Mucosa of rectum (tissue), 2 donors: Measurements from ENCODE around the gene FBLN2.

Experiments
- H3K27ac ChIP-seq, 2 donors: one replicate each; pipeline ENCODE4 v1.7.0; 2013; ENCODE audit warnings: inconsistent platforms in 2 of 2, low read depth in 2 of 2, low read length in 2 of 2
- H3K27me3 ChIP-seq, 2 donors: one replicate each; pipeline ENCODE4 v1.7.0; 2013; ENCODE audit warnings: low read length in 2 of 2; ENCODE audit not compliant: control insufficient read depth in 2 of 2, insufficient read depth in 2 of 2
- H3K36me3 ChIP-seq, 2 donors: one replicate each; pipeline ENCODE4 v1.7.0; 2013; ENCODE audit warnings: low read length in 2 of 2; ENCODE audit not compliant: control insufficient read depth in 2 of 2, insufficient read depth in 2 of 2
- H3K4me1 ChIP-seq, 2 donors: one replicate each; pipeline ENCODE4 v1.7.0; 2013; ENCODE audit warnings: low read length in 2 of 2, mild to moderate bottlenecking in 1 of 2; ENCODE audit not compliant: control insufficient read depth in 2 of 2, insufficient read depth in 2 of 2
- H3K4me3 ChIP-seq, 2 donors: one replicate each; pipeline ENCODE4 v1.7.0; 2013; ENCODE audit warnings: low read length in 2 of 2
- H3K9ac ChIP-seq, 2 donors: one replicate each; pipeline ENCODE4 v1.7.0; 2013; ENCODE audit warnings: low read length in 2 of 2, low read depth in 1 of 2, mild to moderate bottlenecking in 1 of 2
- H3K9me3 ChIP-seq, 2 donors: one replicate each; pipeline ENCODE4 v1.7.0; 2013; ENCODE audit warnings: low read length in 2 of 2; ENCODE audit not compliant: control insufficient read depth in 2 of 2
- donor health status: healthy.
- donor health status: Normal muscosa, but diverticular disease.

FBLN2 gene

DNA sequence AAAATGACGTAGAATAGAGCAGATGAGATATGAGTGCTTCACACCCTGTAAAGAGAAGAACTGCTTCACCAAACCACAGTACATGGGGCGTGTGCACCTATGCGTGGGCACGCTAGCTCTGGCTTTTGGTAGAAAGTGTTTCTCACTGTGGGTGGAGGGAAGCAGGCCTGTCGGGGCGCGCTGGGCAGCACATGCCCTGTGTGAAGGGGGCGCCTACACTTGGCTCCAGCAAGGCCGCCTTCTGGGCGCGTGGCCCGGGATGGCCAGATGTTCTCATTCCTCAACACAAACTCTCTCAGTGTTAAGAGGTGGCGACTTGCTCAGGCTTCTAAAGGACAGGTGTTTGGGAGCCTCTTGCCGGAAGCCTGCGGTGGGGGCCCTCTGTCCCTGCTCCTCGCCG, 90.0 kb downstream of the FBLN2 start:
- Histone ChIP-seq H3K4me3 (no peak overlapping the region), H3K9me3 (no peaks in the 10 kb centered on the region), H3K36me3 (no peaks in the 10 kb centered on the region), H3K27me3 (no peaks in the 10 kb centered on the region), H3K9ac (no peak overlapping the region), H3K4me1 (no peaks in the 10 kb centered on the region), H3K27ac (no peak overlapping the region)

GRCh38 chr3:13642597-13642996, 93.7 kb downstream of the FBLN2 start:
- H3K9ac ChIP-seq: no peak overlapping the region
- H3K27me3 ChIP-seq: peaks cover 0 to 6% of the 10 kb centered on the region in 2 donors
- no peaks in the 10 kb centered on the region for H3K9me3 ChIP-seq
- H3K4me3 ChIP-seq: no peak overlapping the region
- H3K4me1 ChIP-seq: no peaks in the 10 kb centered on the region
- no peak overlapping the region for H3K27ac ChIP-seq
- no peaks in the 10 kb centered on the region for H3K36me3 ChIP-seq

- H3K4me1 ChIP-seq: peaks cover 0 to 2% of the 10 kb centered on the region in 2 donors
- H3K9ac ChIP-seq: no peak overlapping the region
- no peaks in the 10 kb centered on the region for H3K36me3 ChIP-seq
- peaks cover 3 to 9% of the 10 kb centered on the region in 2 donors for H3K27me3 ChIP-seq
- no peak overlapping the region for H3K27ac ChIP-seq
- no peaks in the 10 kb centered on the region for H3K9me3 ChIP-seq
- no peak overlapping the region for H3K4me3 ChIP-seq
Observed at GRCh38 chr3:13644341-13645117, 95.6 kb downstream of the FBLN2 start.

DNA sequence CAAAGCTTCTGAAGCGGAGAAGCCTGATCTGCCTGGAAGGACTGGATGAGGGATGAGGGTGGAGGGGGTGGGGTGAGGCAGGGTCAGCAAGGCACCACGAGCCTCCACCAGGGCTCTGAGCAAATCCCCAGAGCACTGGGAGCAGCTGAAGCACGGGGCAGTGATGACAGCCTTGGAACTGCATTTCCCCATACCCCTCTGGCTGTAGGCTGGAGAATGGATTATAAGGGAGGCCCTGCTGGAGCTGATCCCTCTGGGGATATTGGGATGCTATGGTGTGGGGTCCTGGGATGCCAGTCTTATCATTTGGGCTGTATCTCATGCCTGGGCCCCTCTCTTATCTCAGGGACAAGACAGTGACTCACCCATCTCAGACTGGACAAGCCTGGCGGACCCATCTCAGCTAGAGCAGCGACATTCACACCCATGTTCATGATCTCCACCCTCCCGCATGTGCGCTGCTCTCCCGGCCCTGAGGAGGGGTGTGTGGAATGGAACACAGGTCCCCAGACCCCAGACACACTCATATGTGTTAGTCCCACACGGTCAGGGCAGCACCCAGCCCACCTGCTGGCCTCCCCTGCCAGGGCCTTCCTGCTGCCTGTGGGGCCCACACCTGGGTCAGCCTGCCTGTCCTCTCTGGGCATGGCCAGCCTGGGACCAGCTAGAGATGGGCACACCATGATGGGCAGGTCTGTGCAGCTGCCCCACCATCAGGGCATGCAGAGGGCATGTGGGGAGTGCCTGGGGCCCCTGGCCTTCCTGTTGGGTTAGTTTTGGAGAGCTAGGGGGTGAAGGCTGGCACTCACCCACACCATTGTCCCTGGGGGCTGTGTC, 97.1 kb downstream of the FBLN2 start:
- Histone ChIP-seq H3K27me3 (peaks cover 3 to 9% of the 10 kb centered on the region in 2 donors), H3K27ac (no peak overlapping the region), H3K4me3 (no peak overlapping the region), H3K9me3 (no peaks in the 10 kb centered on the region), H3K36me3 (no peaks in the 10 kb centered on the region), H3K9ac (no peak overlapping the region), H3K4me1 (peaks cover 4% of the 10 kb centered on the region in 2 donors)

DNA sequence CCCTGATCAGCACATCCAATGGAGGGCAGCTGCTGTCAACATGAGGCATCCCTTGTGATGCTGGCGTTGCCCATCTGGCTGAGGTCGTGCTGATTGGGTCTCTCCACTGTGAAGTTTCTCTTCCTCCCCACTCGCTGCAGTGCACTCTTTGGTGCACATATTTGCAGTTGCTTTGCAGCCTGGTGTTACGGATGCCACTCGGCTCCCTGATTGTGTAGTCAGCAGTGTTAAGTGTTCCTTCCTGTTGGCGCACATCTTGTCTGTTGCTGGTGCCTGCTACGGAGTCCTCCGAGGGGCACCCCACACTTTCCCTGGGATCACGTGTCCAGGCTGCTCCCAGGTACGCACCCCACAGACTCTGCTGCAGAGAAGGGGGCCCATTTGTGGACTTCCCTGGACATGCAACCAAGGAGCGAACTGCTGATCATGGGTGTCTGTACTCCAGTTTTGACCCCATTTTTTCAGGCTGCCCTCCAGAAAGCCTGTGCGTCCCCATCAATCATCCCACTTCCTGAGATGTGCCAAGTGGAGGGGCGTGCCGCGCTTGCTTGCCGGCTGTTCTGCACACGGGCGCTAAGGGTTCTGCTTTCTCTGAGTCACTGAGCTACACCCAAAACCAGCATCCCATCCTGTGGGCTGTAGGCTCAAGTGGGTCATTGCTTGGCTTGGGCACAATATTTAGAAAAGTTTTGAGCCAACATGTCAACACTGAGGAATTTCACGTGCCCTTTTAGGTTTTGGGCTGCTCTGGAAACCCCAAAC, 98.6 kb downstream of the FBLN2 start:
- Histone ChIP-seq H3K4me3 (no peak overlapping the region), H3K4me1 (peaks cover 4% of the 10 kb centered on the region in 2 donors), H3K36me3 (no peaks in the 10 kb centered on the region), H3K9ac (no peak overlapping the region), H3K27me3 (peaks cover 3 to 9% of the 10 kb centered on the region in 2 donors), H3K9me3 (no peaks in the 10 kb centered on the region), H3K27ac (no peak overlapping the region)

DNA sequence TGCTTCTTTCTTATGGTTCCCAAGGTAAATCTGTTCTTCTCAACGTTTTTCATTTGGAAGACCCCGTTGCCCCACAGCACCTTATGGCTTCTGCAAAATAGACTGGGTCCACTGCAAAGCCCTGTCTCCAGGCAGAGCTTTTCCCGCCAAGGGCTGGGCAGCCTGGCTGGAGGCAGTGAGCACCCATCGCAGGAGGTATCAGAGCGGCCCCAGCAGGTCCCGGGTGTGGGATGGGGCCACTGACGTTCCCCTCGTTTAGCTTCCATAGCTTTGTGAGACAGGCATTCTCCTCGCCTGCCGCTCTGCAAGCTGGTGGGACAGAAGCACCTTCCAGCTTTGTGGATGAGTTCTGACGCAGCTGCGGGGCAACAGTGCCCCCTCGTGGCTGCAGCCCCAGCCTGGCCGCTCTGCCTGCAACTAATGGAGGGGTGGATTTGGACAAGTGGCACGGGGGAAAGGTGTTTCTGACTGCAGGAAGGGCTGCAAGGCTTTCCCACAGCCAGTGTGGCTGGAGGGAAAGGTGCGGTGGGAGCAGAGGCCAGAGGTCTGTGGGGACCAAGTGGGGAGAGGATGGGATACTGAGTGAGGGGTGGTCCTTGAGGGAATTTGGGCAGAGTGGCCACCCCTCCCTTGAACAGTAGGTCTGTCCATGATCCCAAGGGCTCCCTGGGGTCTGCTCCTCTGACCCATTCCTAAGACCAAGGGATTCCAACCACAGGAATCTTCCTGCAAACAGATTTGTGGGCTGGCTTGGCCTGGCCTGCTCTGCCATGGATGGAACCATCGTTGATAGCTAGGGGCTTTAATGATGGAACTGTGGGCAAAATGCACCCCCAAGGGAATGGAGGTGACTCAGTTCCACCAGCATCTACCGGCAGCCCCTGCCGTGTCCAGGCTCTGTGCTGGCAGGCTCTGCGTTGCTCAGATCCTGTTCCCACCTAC, 99.4 kb downstream of the FBLN2 start:
- Histone ChIP-seq H3K4me1 (peaks cover 4% of the 10 kb centered on the region in 2 donors), H3K27me3 (peaks cover 3 to 9% of the 10 kb centered on the region in 2 donors), H3K36me3 (no peaks in the 10 kb centered on the region), H3K27ac (no peak overlapping the region), H3K9me3 (no peaks in the 10 kb centered on the region), H3K4me3 (no peak overlapping the region), H3K9ac (no peak overlapping the region)

- no peak overlapping the region for H3K4me3 ChIP-seq
- H3K9ac ChIP-seq: no peak overlapping the region
- no peaks in the 10 kb centered on the region for H3K36me3 ChIP-seq
- peaks cover 4 to 6% of the 10 kb centered on the region in 2 donors for H3K4me1 ChIP-seq
- H3K27ac ChIP-seq: no peak overlapping the region
- H3K27me3 ChIP-seq: peaks cover 10 to 14% of the 10 kb centered on the region in 2 donors
- H3K9me3 ChIP-seq: no peaks in the 10 kb centered on the region
Observed at GRCh38 chr3:13650210-13651056, 101.5 kb downstream of the FBLN2 start.

GRCh38 chr3:13651057-13651400, 102.1 kb downstream of the FBLN2 start:
- Histone ChIP-seq H3K27ac (no peak overlapping the region), H3K36me3 (no peaks in the 10 kb centered on the region), H3K9ac (no peak overlapping the region), H3K4me3 (no peak overlapping the region), H3K4me1 (peaks cover 4 to 6% of the 10 kb centered on the region in 2 donors), H3K9me3 (no peaks in the 10 kb centered on the region), H3K27me3 (peaks cover 16% of the 10 kb centered on the region in 2 donors)
